Lung (tissue), 12 donors: ENCODE results near the gene FZD4. TPM values are rescaled to one million over a fixed set of nuclear protein-coding genes. Genes with fewer than 3 reads are reported as not detected.
"Not testable (repeated sequence)": the region's sequence is repeated elsewhere in the genome, so short reads cannot be mapped to it uniquely, and the experiment has no call there.

Experiments
- ATAC-seq: fragments of 200-7000 bp; cut with Tn5 transposase; one replicate; pipeline ENCODE4 v1.9.1; 2020; ENCODE audit warnings: moderate number of reproducible peaks; ENCODE audit not compliant: insufficient read depth, low FRiP score
- DNase-seq, 3 donors: peaks; one replicate each; pipeline ENCODE4 v3.0.0-alpha.2; 2013 to 2017
- H3K27ac ChIP-seq, 2 donors: one replicate each; pipeline ENCODE4 v1.5.1; 2013; ENCODE audit warnings: mild to moderate bottlenecking in 2 of 2, moderate library complexity in 2 of 2, control low read depth in 1 of 2, inconsistent platforms in 1 of 2, low read depth in 1 of 2, low read length in 1 of 2
- H3K27me3 ChIP-seq, 3 donors: one replicate each; pipeline ENCODE4 v1.5.1; 2013; ENCODE audit warnings: low read length in 2 of 3; ENCODE audit not compliant: control insufficient read depth in 3 of 3, insufficient read depth in 3 of 3
- H3K36me3 ChIP-seq, 4 donors: one replicate each; pipeline ENCODE4 v1.5.1; 2013; ENCODE audit warnings: low read length in 4 of 4, mild to moderate bottlenecking in 1 of 4, moderate library complexity in 1 of 4; ENCODE audit not compliant: control insufficient read depth in 4 of 4, insufficient read depth in 4 of 4
- H3K4me1 ChIP-seq, 5 donors: one replicate each; pipeline ENCODE4 v1.5.1; 2013; ENCODE audit warnings: low read length in 5 of 5, mild to moderate bottlenecking in 2 of 5, moderate library complexity in 1 of 5; ENCODE audit not compliant: control insufficient read depth in 5 of 5, insufficient read depth in 5 of 5
- H3K4me3 ChIP-seq: one replicate; pipeline ENCODE4 v1.5.1; 2013; ENCODE audit warnings: mild to moderate bottlenecking, control low read depth, moderate library complexity
- H3K9ac ChIP-seq, 2 donors: one replicate each; pipeline ENCODE4 v1.5.1; 2013; ENCODE audit warnings: low read length in 2 of 2, control low read depth in 1 of 2; ENCODE audit not compliant: insufficient read depth in 1 of 2
- H3K9me3 ChIP-seq, 4 donors: one replicate each; pipeline ENCODE4 v1.5.1; 2013; ENCODE audit warnings: low read length in 3 of 4, mild to moderate bottlenecking in 1 of 4, moderate library complexity in 1 of 4; ENCODE audit not compliant: control insufficient read depth in 4 of 4, insufficient read depth in 3 of 4
- WGBS, 2 donors: extraction: QIAGEN DNeasy Blood & Tissue Kit; methylation state at CpG; one replicate each; pipeline ENCODE4 v1.1.7; 2013; 5-methylcytosine and 5-hydroxymethylcytosine counted together
- polyA plus RNA-seq, 2 donors: library from polyadenylated mRNA; stranded (reverse); fragments of 200-250 nt; gene quantifications; one replicate each; pipeline ENCODE4 v1.2.1, GENCODE V29; 2013
- total RNA-seq, 2 donors: library from RNA; depleted of rRNA in 1 of 2; stranded (reverse); fragments of >200 nt in 1 of 2; gene quantifications; one replicate each; pipeline ENCODE4 v1.2.1, GENCODE V29; 2014 to 2021
- TF ChIP-seq, protein P1 (sequence below): IDR thresholded peaks from 2 replicates; pipeline ENCODE4 v1.5.1; 2012; ENCODE audit warnings: mild to moderate bottlenecking; ENCODE audit errors: control extremely low read depth, extremely low read depth
- donor health status: control.
- donor health status: control.
- donor health status: Bipolar disorder and iron deficiency.
- donor health status: healthy.
- donor health status: DM: yes; HTN: yes; CAD: no.

FZD4 gene
- total and polyA plus RNA-seq, 4 donors = 12.0 to 40.0 (median 20.9) TPM

DNA sequence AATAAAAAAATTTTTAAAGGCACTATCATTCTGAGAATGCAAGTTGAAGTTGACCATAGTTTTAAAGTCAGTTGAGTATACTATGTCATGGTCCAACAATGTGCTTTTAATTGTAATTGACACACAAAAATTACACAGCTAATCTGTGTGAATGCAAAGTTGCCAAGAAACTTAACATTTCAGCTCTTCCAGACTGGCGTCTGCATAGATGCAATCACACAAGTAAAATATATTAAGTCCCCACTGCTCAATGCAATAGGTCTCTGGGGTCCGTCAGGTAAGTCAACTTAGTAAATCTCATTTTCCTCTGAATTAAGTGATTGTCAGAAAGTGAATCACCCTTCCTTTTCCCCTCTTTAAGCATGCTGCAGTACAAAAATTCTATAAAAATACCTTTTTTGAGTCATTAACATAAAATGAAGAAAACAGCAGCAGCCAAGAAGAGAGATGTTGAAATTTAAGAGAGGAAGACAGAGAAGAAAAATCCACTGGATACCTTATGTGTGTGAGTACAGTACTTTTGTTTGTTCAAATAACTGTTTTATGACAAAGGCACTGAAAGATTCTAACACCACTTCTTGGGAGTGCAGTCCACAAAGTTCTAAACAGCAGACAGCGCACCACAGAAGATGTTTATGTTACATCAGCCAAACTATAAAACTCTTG lies 5.1 kb downstream of the FZD4 start:
- Histone ChIP-seq H3K27me3 (no peaks in the 10 kb centered on the region), H3K27ac (no peak overlapping the region), H3K36me3 (peaks cover 12 to 27% (median 21%) of the 10 kb centered on the region in 4 donors), H3K9me3 (no peaks in the 10 kb centered on the region), H3K4me1 (peaks cover 22 to 72% (median 31%) of the 10 kb centered on the region in 5 donors), H3K9ac (no peak overlapping the region), H3K4me3 (no peak overlapping the region)
- DNase-seq = peak in 2 of 3 donors; percentile 24 to 82
- TF ChIP-seq, protein P1, sequence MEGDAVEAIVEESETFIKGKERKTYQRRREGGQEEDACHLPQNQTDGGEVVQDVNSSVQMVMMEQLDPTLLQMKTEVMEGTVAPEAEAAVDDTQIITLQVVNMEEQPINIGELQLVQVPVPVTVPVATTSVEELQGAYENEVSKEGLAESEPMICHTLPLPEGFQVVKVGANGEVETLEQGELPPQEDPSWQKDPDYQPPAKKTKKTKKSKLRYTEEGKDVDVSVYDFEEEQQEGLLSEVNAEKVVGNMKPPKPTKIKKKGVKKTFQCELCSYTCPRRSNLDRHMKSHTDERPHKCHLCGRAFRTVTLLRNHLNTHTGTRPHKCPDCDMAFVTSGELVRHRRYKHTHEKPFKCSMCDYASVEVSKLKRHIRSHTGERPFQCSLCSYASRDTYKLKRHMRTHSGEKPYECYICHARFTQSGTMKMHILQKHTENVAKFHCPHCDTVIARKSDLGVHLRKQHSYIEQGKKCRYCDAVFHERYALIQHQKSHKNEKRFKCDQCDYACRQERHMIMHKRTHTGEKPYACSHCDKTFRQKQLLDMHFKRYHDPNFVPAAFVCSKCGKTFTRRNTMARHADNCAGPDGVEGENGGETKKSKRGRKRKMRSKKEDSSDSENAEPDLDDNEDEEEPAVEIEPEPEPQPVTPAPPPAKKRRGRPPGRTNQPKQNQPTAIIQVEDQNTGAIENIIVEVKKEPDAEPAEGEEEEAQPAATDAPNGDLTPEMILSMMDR = no peak
- 71 to 79% methylated on average over 3 of the region's 3 CpGs for WGBS, 2 donors
- no peak for ATAC-seq

DNA sequence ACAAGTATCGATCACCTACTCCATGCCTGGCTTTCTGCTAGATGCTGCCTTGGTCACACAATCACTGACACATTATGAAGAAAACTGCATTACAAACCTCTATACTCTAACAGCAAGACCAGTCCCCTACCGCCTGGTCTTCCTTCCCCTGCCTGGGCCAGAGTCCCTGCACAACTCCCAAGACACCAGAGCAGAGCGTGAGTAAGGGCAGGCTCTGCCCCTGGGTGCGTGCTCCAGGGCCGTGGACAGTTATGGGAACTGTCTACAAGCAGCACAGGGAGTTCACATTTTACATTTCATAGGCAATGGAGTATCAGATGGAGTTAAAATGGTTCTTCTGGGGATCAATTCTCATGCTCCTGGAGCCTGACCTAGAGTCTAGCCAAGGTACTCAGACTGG lies 6.5 kb downstream of the FZD4 start:
- H3K36me3 ChIP-seq = peaks cover 12 to 27% (median 21%) of the 10 kb centered on the region in 4 donors
- H3K4me3 ChIP-seq = no peak overlapping the region
- ATAC-seq = no peak
- H3K27me3 ChIP-seq = no peaks in the 10 kb centered on the region
- no peak overlapping the region for H3K9ac ChIP-seq
- peak overlapping the region in 1 of 2 donors; percentile 37 for H3K27ac ChIP-seq
- H3K4me1 ChIP-seq = peaks cover 18 to 65% (median 31%) of the 10 kb centered on the region in 5 donors
- TF ChIP-seq, protein P1 = no peak
- WGBS, 2 donors = 86 to 91% methylated on average over 5 of the region's 5 CpGs
- no peak for DNase-seq
- H3K9me3 ChIP-seq = no peaks in the 10 kb centered on the region

DNA sequence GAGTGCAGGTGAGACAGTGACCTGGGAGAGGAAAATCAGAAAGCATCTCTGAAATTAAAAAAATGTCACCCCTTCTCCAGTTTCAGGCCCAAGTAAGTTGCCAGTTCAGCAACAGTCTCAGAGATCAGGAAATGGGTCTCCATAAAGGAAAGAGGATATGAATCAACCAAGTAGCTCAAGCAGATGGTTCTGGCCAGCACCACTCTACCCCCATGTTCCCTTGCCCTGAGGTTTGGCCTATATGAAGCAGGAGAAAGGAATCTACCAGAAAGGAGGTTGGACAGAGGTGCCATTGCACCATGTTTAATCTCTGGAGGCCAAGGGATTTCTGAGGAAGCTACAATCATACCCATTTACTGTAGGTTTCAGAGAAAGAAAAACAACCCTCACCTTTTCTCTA lies 7.7 kb downstream of the FZD4 start:
- no peak overlapping the region for H3K4me3 ChIP-seq
- DNase-seq = no peak
- peaks cover 12 to 27% (median 21%) of the 10 kb centered on the region in 4 donors for H3K36me3 ChIP-seq

DNA sequence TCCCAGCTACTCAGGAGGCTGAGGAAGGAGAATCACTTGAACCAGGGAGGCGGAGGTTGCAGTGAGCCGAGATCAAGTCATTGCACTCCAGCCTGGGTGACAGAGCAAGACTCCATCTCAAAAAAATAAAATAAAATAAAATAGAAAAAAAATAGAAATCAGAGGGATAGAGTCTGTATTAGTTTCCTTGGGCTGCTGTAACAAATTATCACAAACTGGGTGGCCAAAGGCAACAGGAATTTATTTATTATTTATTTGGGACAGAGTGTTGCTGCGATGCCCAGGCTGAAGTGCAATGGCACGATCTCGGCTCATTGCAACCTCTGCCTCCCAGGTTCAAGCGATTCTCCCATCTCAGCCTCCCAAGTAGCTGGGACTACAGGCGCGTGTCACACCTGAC lies 11.7 kb downstream of the FZD4 start:
- not testable (repeated sequence) for H3K27ac ChIP-seq, H3K9ac ChIP-seq, H3K4me3 ChIP-seq, DNase-seq, H3K9me3 ChIP-seq, ATAC-seq, H3K27me3 ChIP-seq
- H3K36me3 ChIP-seq = peaks cover 2 to 16% (median 7%) of the 10 kb centered on the region in 4 donors
- 90 to 98% methylated on average over 8 of the region's 8 CpGs for WGBS, 2 donors
- peaks cover 18 to 52% (median 32%) of the 10 kb centered on the region in 5 donors for H3K4me1 ChIP-seq

More for the DNA sequence above, 7.7 kb downstream of the FZD4 start:
- ATAC-seq = no peak
- no peaks in the 10 kb centered on the region for H3K27me3 ChIP-seq
- TF ChIP-seq, protein P1 = no peak
- peaks cover 18 to 54% (median 31%) of the 10 kb centered on the region in 5 donors for H3K4me1 ChIP-seq
- no peak overlapping the region for H3K9ac ChIP-seq
- no peak overlapping the region for H3K27ac ChIP-seq
- no peaks in the 10 kb centered on the region for H3K9me3 ChIP-seq
